A549 (cell line): ENCODE results near the gene RHOT2. TPM values are rescaled to one million over a fixed set of nuclear protein-coding genes. Genes with fewer than 3 reads are reported as not detected.

ENCODE experiments used
- ATOH8 ChIP-seq: fragments of 250-450 bp; sonication (Bioruptor Pico); IDR thresholded peaks from 2 replicates; pipeline ENCODE4 v1.5.0; 2020; ENCODE audit warnings: low read depth, mild to moderate bottlenecking, moderate library complexity
- BCL3 ChIP-seq: fragments of >200 bp; sonication (Bioruptor Twin); formaldehyde crosslinking; IDR thresholded peaks from 3 replicates; pipeline ENCODE4 v1.6.1; 2016
- BHLHE40 ChIP-seq: IDR thresholded peaks from 2 replicates; pipeline ENCODE4 v1.6.1; 2012; ENCODE audit warnings: low read depth, low read length, inconsistent platforms
- CHD2 ChIP-seq: fragments of 150-350 bp; IDR thresholded peaks from 2 replicates; pipeline ENCODE4 v1.6.1; 2014; ENCODE audit warnings: low read length; ENCODE audit not compliant: partially characterized antibody
- EHMT2 ChIP-seq: fragments of 200-600 bp; sonication (generic); IDR thresholded peaks from 2 replicates; pipeline ENCODE4 v1.6.1; 2016; ENCODE audit warnings: antibody characterized with exemption, low read depth, mild to moderate bottlenecking, moderate library complexity
- ESRRA ChIP-seq: fragments of 150-350 bp; IDR thresholded peaks from 2 replicates; pipeline ENCODE4 v1.6.1; 2014; ENCODE audit warnings: mild to moderate bottlenecking, low read length, borderline replicate concordance
- FOSB ChIP-seq: fragments of 250-450 bp; sonication (Bioruptor Pico); IDR thresholded peaks from 2 replicates; pipeline ENCODE4 v1.5.0; 2020; ENCODE audit warnings: mild to moderate bottlenecking, moderate library complexity
- GATA3 ChIP-seq: IDR thresholded peaks from 2 replicates; pipeline ENCODE4 v1.6.1; 2012; ENCODE audit warnings: borderline replicate concordance
- HDAC2 ChIP-seq: fragments of 200-600 bp; sonication (generic); IDR thresholded peaks from 2 replicates; pipeline ENCODE4 v1.6.1; 2016
- HES2 ChIP-seq: fragments of >200 bp; sonication (Bioruptor Twin); formaldehyde crosslinking; IDR thresholded peaks from 2 replicates; pipeline ENCODE4 v1.6.1; 2016
- HEYL ChIP-seq: fragments of 250-450 bp; sonication (Bioruptor Pico); IDR thresholded peaks from 2 replicates; pipeline ENCODE4 v1.8.0; 2021; ENCODE audit warnings: mild to moderate bottlenecking, moderate library complexity
- HOXA7 ChIP-seq: fragments of 250-450 bp; sonication (Bioruptor Pico); IDR thresholded peaks from 2 replicates; pipeline ENCODE4 v1.5.0; 2020; ENCODE audit warnings: mild to moderate bottlenecking, moderate library complexity
- NPAS2 ChIP-seq: fragments of 250-450 bp; sonication (Bioruptor Pico); IDR thresholded peaks from 2 replicates; pipeline ENCODE4 v1.8.0; 2022; ENCODE audit warnings: mild to moderate bottlenecking, moderate library complexity, borderline replicate concordance
- POLR2AphosphoS2 ChIP-seq: conservative IDR thresholded peaks from 2 replicates; pipeline ENCODE4 v1.6.1; 2012; ENCODE audit warnings: low read length, improper control_type of control experiment, inconsistent platforms
- RAD21 ChIP-seq, 2 experiments: fragments of >200 bp in 1 of 2; sonication (Bioruptor Twin) in 1 of 2; formaldehyde crosslinking in 1 of 2; IDR thresholded peaks in 1 of 2; conservative IDR thresholded peaks in 1 of 2; 2 replicates in 1 of 2; 3 replicates in 1 of 2; pipeline ENCODE4 v1.6.1; 2012 to 2018; ENCODE audit warnings: inconsistent platforms in 1 of 2
- RARB ChIP-seq: fragments of 250-450 bp; sonication (Bioruptor Pico); IDR thresholded peaks from 2 replicates; pipeline ENCODE4 v1.8.0; 2021; ENCODE audit warnings: mild to moderate bottlenecking, moderate library complexity
- REST ChIP-seq: fragments of 200-600 bp; sonication (generic); IDR thresholded peaks from 2 replicates; pipeline ENCODE4 v1.6.1; 2016; ENCODE audit warnings: antibody characterized with exemption, mild to moderate bottlenecking, moderate library complexity
- RFX5 ChIP-seq: fragments of 450-650 bp; IDR thresholded peaks from 2 replicates; pipeline ENCODE4 v1.7.1; 2014; ENCODE audit warnings: antibody characterized with exemption, mild to moderate bottlenecking, moderate library complexity
- RNF2 ChIP-seq: fragments of 200-600 bp; sonication (generic); IDR thresholded peaks from 2 replicates; pipeline ENCODE4 v1.6.1; 2016; ENCODE audit warnings: low read depth, mild to moderate bottlenecking, antibody characterized with exemption, moderate library complexity, borderline replicate concordance
- SMC3 ChIP-seq: fragments of >200 bp; sonication (Bioruptor Twin); formaldehyde crosslinking; IDR thresholded peaks from 3 replicates; pipeline ENCODE4 v1.6.1; 2018; ENCODE audit warnings: inconsistent platforms
- SREBF2 ChIP-seq: fragments of 450-650 bp; IDR thresholded peaks from 2 replicates; pipeline ENCODE4 v1.6.1; 2014; ENCODE audit warnings: mild to moderate bottlenecking, moderate library complexity
- ZFP36 ChIP-seq: fragments of 450-650 bp; IDR thresholded peaks from 2 replicates; pipeline ENCODE4 v1.6.1; 2014; ENCODE audit warnings: borderline replicate concordance; ENCODE audit not compliant: partially characterized antibody
- ZSCAN20 ChIP-seq: fragments of 250-450 bp; sonication (Bioruptor Pico); IDR thresholded peaks from 2 replicates; pipeline ENCODE4 v1.8.0; 2022; ENCODE audit warnings: mild to moderate bottlenecking, moderate library complexity
- polyA plus RNA-seq, 4 experiments: library from polyadenylated mRNA; depleted of rRNA in 3 of 4; stranded (reverse); fragments of >200 nt; fragmentation: RNase III in 1 of 4; extraction: RNeasy Plus Mini Kit Qiagen cat#74134 plus additional on column Dnase treatment in 1 of 4; gene quantifications; 2 replicates in 3 of 4; 3 replicates in 1 of 4; pipeline ENCODE4 v1.2.3, GENCODE V29; 2011 to 2017

Gene RHOT2
- polyA plus RNA-seq, 2 of the 4 experiments (the other 2 are of a cell fraction), result 38.0 to 83.1 TPM

GRCh38 chr16:714558-715476 lies 46.9 kb downstream of the RHOT2 start, which contains the start of gene METRN (continued):
- no peak for TF ChIP-seq BCL3
- TF ChIP-seq REST, result no peak
- TF ChIP-seq HOXA7 (CRISPR knock-in tag), result no peak
- TF ChIP-seq FOSB (CRISPR knock-in tag), result no peak
- no peak for TF ChIP-seq HES2
- no peak for TF ChIP-seq SMC3
- no peak for TF ChIP-seq RARB
- TF ChIP-seq POLR2AphosphoS2, result no peak
- no peak for TF ChIP-seq ATOH8
- no peak for TF ChIP-seq RAD21 (conservative IDR thresholded peaks at IDR 0.05 in 1 of 2, IDR thresholded peaks at IDR 0.05 in 1 of 2)
- no peak for TF ChIP-seq GATA3
- no peak for TF ChIP-seq CHD2
- no peak for TF ChIP-seq BHLHE40
- TF ChIP-seq RNF2, result peak; percentile 62; the same call in 1 of the 2 replicates
- TF ChIP-seq ESRRA, result no peak
- no peak for TF ChIP-seq NPAS2
- TF ChIP-seq EHMT2, result no peak
- no peak for TF ChIP-seq ZFP36
- no peak for TF ChIP-seq HEYL (CRISPR knock-in tag)
- TF ChIP-seq RFX5, result no peak
- TF ChIP-seq SREBF2, result no peak
- no peak for TF ChIP-seq HDAC2
- no peak for TF ChIP-seq ZSCAN20 (CRISPR knock-in tag)
